ENCODE data around the gene MMP14.
A peak's percentile ranks its signal among the peaks of the same experiment; 100 is the strongest.
"Not testable (repeated sequence)": the region's sequence is repeated elsewhere in the genome, so short reads cannot be mapped to it uniquely, and the experiment has no call there.

The MMP14 gene

DNA sequence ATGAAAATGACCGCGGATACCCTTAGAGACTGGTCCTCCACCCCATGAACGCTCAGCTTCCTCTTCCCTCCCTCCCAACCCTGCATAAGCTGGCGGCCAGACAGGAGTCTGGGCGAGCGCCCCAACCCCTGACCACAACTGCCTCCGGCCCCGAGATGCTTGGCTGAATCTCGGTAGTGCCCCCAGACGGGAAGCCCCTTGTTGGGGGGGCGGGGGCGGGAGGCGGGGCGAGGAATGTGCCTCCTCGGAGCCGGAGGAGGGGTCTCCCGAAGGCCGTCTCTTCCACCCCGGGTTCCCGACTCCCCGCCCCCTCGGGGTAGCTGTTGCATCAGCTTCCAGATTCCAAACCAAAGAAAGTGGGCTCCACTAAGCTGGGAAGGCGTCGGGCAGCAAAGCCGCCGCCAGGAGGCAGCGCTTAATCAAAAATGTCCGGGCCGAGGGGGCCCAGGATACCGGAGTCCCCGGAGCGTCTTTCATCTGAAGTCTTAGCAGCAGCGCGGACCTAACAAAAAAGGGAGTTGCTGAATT is 13.8 kb upstream of the MMP14 start:
- H3K4me3 ChIP-seq (replicated peaks; ENCODE audit: low read depth, low read length), result peak overlapping the region; percentile 22
- TF ChIP-seq, protein P1, sequence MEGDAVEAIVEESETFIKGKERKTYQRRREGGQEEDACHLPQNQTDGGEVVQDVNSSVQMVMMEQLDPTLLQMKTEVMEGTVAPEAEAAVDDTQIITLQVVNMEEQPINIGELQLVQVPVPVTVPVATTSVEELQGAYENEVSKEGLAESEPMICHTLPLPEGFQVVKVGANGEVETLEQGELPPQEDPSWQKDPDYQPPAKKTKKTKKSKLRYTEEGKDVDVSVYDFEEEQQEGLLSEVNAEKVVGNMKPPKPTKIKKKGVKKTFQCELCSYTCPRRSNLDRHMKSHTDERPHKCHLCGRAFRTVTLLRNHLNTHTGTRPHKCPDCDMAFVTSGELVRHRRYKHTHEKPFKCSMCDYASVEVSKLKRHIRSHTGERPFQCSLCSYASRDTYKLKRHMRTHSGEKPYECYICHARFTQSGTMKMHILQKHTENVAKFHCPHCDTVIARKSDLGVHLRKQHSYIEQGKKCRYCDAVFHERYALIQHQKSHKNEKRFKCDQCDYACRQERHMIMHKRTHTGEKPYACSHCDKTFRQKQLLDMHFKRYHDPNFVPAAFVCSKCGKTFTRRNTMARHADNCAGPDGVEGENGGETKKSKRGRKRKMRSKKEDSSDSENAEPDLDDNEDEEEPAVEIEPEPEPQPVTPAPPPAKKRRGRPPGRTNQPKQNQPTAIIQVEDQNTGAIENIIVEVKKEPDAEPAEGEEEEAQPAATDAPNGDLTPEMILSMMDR (IDR thresholded peaks at IDR 0.05; ENCODE audit: low read depth, low read length, missing control alignments), result peak; percentile 82
- DNase-seq (ENCODE audit: extremely low read depth, low read depth), result no peak

DNA sequence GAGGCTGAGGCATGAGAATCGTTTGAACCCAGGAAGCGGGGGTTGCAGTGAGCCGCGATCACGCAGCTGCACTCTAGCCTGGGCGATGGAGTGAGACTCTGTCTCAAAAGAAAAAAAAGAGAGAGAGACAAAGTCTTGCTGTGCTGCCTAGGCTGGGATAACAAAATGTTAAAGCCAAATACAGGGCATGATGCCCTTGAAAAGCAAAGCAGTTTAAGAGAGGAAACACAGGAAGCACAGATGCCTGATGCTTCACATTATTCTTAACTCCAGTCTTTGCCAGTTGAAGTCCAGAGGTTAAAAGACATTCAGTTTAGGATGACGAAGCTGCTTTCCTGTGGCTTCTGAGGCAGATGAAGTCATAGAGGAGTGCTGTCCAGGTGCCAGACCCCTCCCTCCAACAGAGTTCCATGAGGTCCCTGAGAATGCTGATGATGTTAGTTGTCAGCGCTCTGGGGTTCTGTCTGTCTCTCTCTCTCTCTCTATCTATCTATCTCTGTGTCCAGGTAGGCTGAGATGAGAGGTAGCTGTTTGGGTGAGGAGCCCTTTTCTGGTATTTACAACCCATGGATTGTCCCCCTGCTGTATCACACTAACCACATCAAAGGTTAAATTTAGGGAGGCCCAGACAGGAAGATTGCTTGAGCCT is 11.6 kb upstream of the MMP14 start:
- H3K4me3 ChIP-seq (replicated peaks; ENCODE audit: low read depth, low read length), result no peak overlapping the region
- peak; percentile 92 for DNase-seq (ENCODE audit: extremely low read depth, low read depth)
- TF ChIP-seq, protein P1 (IDR thresholded peaks at IDR 0.05; ENCODE audit: low read depth, low read length, missing control alignments), result no peak

DNA sequence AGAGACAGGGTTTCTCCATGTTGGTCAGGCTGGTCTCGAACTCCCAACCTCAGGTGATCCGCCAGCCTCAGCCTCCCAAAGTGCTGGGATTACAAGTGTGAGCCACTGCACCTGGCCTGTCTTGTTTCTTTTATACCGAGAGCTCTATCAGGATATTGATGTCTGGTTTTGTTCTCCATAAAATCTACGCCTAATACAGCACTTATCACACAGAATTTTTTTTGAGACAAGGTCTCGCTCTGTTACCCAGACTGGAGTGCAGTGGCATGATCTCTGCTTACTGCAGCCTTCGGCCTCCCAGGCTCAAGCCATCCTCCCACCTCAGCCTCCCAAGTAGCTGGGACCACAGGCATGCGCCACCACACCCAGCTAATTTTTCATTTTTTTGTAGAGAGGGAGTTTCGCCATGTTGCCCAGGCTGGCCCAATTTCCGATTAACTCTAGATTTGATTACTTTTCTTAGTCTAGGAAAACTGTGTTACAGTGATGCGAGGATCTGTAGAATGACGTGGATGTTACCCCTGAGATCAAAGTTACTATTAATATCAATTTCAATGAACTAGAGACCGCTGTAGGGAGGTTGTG is 7.2 kb upstream of the MMP14 start:
- not testable (repeated sequence) for DNase-seq (ENCODE audit: extremely low read depth, low read depth)
- H3K4me3 ChIP-seq (replicated peaks; ENCODE audit: low read depth, low read length), result peak overlapping the region; percentile 93

DNA sequence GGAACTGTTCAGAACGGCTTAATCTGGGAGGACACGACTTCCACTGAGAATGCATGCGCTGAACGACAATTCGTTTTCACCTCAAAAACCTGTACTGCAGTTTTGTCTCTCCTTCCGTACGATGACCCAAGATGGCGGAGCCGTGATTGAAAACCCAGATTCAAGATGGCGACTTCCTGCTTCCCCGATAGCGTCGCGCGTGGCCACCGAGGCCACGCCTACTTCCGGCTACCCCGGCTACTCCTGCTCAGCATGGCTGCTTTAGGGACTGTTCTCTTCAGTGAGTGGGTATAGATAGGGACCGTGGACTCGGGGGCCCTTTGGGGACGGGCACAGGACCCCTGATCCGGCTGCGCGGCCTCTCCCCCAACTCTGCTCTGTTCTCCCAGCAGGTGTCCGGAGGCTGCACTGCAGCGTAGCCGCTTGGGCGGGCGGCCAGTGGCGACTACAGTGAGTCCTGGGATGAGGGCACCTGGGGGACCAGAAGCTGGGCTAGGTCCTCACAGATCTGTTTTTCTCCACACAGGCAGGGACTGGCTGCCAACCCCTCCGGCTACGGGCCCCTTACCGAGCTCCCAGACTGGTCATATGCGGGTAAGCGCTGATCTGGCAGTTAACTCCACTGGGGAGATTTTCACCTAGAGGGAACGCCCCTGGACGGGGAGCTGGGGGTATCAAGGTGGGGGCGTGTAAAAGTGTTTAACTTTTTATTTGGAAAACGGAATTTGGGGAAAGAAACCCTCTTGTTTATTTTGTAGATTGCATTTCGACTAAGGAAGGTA is 6.5 kb upstream of the MMP14 start, which contains the start of gene MRPL52:
Gene MRPL52, plus strand, starts transcription at position 227 of the 782 bp plus-strand sequence. Its CDS starts 26 bp downstream, at position 253.
- peak within 1 kb of the TSS; percentile 93 for H3K4me3 ChIP-seq (replicated peaks; ENCODE audit: low read depth, low read length)
- TF ChIP-seq, protein P1 (IDR thresholded peaks at IDR 0.05; ENCODE audit: low read depth, low read length, missing control alignments), result no peak

DNA sequence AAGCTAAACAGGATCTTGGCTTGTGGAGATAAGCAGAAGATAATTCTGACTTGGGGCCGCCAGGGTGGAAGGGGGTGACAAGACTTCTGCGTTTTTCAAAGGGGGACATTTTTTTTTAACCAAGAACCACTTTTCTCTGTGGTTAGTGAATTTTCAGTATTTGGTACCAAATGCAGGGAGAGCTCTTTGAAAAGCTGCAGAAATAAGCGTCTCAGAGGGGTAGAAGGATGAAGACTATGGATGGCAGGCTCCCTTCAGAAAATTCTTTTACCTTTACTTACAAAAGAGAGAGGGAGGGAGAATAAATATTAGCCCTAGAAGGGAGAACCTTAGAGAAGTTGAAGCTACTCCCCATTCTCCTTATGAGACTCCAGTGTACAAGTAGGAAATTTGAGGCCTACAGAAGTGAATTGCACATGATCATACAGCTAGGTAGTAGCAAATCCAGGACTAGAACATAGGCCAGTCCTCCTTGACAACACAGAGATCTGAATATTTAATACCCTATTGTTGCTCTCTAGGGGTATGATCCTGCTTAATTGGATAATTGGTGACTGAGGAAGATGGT is 5.9 kb upstream of the MMP14 start:
- H3K4me3 ChIP-seq (replicated peaks; ENCODE audit: low read depth, low read length), result peak overlapping the region; percentile 93
- no peak for DNase-seq (ENCODE audit: extremely low read depth, low read depth)
- TF ChIP-seq, protein P1 (IDR thresholded peaks at IDR 0.05; ENCODE audit: low read depth, low read length, missing control alignments), result no peak

More for the DNA sequence above, 6.5 kb upstream of the MMP14 start, which contains the start of gene MRPL52:
- DNase-seq (ENCODE audit: extremely low read depth, low read depth), result no peak

DNA sequence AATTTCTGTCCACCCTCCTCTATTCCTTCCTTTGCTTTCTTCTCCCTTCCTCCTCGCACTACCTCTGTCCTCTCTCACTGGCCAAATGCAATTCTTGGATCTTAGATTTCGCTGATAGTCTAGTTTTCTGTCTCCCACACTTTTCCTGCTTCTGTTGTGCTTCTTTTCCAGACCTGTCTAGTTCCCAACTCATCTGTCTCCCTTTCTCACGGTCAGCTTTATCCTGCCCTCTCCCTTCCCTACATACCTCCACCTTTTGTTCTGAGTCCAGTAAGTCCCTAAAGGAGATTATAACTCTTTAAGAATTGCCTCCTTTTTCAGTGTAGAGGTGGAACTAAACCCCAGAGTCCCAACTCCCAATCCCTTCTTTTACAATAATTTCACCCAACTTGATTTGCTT is 880 bp upstream of the MMP14 start:
- TF ChIP-seq, protein P1 (IDR thresholded peaks at IDR 0.05; ENCODE audit: low read depth, low read length, missing control alignments), result no peak
- DNase-seq (ENCODE audit: extremely low read depth, low read depth), result no peak
- H3K4me3 ChIP-seq (replicated peaks; ENCODE audit: low read depth, low read length), result no peak overlapping the region

All from HFF-Myc (cell line).